GM21423 (cell line): Measurements from ENCODE around the gene ALG2.
A peak's percentile ranks its signal among the peaks of the same experiment; 100 is the strongest.

Experiments
- ATAC-seq: cut with Tn5 transposase; IDR thresholded peaks from one replicate; pipeline ENCODE4 v1.9.1; 2021; ENCODE audit warnings: mild to moderate bottlenecking, moderate library complexity; ENCODE audit not compliant: unreplicated experiment

The ALG2 gene

DNA sequence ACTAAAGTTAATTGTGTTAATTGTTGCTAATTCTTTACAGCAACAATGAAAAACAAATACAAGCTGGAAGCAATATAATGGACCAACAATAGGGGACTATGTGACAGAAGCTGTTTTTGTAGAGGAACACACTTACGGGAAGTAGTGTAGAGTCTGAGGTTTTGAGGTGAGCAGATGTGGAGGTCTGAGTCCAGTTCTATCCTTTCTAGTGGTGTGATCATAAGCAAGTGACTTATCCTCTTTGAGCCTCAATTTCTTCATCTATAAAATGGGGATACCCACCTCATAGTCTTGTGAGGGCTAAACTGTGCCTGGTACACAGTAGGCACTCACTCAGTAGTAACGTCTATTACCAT, 28.3 kb downstream of the ALG2 start:
- no peak for ATAC-seq

DNA sequence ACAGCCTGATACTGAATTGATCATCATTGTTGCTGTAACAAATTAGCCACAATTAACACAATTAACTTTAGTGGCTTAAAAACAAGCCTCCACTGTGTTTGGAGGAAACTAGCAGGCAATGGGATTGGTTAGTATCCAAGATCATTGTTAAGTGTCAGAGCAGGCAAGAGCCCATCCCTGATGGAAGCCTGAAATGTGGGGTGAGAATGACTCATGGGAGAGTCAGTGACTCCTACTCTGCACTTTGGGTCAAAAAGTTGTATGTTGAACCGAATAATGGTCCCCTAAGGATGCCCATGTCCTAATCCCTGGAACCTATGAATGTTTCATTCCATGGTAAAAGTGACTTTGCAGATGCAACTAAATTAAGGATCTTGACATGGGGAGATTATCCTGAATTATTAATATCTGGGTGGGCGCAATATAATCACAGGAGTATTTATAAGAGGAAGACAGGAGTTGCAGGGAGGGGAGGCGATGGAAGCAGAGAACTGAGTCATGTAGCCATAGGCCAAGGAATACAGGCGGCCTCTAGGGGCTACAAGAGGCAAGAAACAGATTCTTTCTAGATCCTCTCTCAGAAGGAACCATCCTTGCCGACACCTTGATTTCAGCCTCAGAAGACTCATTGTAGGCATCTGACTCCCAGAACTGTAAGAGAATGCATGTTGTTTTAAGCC, 28.8 kb downstream of the ALG2 start:
- no peak for ATAC-seq

DNA sequence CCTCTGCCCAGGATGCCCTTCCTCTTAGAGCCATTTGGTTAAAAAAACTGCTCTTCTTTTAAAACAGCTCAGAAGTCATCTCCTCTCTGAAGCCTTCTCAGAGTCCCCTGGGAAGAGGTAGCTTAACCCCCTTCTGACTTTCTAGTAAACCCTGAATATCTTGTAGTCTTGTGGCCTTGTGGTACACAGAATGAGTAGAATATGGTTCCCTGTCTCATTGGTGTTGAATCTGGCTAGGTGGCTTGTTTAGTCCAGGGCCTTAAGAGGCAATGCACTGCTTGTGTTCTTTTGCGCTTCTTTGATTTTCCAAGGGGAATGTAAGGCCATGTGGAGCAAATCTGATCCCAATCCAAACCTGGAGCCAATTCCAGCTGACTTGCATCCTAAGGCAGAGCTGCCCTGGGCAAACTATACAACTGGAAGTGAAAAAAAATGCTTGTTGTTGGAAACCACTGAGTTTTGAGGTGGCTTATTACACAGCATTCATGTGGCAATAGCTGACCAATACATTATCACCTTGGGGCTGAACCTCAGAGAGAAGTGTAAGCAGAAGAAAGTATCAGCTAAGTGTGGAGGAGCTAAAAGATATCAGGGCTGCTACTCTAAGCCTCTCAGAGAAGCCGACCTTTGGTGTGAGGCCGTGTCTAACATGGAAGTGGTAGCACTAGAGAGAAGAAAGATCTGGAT, 31.0 kb downstream of the ALG2 start:
- ATAC-seq: no peak

DNA sequence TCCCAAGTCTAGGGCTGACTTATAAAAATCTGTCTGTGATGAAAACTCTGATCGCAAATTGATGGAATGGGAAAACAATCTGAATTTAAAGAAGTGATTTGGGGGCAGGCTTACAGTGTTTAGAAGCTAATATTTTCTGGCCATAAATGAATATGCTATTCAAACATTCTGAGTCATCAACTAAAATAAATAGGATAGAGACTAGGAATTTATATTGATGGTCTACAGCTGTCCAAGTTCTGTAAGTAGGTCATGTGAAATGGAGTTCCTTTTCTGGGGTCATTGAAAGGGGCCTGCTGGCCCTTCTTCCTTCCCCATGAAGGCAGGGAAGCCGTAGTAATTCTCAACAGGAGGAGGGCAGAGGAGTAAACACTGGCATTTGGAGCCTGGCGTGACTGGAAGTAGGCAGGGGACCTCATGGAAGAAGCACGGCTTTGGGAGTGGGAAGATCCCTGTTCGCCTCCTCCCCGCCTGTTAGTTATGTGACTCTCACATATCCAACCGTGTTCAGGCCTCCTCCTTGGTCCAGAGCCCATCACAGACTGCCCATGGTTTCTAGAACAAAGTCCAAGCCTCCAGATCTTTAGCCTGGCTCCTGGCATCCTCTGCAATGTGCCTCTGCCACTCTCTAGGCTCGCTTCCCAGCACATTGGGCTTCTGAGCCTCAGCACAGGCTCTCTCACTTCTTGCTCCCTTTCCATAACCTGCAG, 31.7 kb downstream of the ALG2 start:
- ATAC-seq: no peak

DNA sequence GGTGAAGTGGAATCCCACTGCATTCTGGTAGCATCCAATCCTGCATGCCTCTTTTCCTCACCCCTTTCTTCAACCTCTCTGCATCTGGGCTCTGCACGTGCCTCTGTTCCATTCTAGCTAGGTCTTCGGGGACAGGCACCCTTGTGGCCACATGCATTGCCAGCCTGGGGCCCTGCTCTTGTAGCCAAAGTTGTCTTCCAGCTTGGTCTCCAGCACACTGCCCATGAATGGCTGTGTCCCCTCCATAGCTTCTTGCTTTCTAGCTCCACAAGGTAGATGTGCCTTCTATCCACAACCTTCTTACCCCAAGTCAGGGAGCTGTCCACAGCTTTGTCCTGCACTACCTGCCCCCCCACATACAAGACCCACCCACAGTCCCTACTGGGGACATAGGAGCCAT, 32.6 kb downstream of the ALG2 start:
- ATAC-seq: no peak

DNA sequence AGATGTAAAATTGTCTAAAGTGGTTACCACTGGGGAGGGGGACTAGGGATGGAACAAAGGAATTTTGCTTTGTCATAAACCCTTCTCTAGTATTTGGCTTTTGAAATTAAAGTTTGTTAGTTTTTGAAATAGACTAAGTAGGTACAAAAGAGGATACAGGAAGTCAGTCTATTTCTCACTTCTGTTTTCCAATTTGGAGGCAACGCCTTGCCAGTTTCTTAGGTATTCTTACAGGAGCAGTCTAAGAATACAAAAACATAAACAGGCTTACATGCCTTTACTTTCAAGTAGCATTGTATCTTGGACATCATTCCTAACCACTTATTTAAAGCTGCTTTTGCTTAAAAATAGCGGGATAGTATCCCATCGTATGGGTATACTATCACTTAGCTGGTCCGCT, 34.4 kb downstream of the ALG2 start:
- no peak for ATAC-seq

DNA sequence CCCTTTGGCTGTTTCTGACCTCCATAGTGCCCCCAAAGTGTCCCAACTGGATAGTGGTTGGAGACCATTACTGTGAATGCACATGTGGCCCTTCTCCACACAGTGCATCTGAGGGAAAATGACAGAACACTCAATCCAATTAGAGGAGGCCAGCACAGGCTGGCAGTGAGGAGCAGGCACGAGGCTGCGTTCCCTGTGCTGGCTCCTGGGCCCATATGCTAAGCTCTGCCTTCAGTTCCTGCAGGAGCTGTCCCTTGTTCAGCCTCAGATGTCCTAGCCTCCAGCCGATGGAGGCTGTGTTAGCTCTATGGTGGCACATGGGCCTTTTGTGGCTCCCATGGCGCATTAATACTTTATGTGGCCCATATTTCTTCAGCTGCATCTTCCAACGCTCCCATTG, 35.8 kb downstream of the ALG2 start:
- no peak for ATAC-seq

DNA sequence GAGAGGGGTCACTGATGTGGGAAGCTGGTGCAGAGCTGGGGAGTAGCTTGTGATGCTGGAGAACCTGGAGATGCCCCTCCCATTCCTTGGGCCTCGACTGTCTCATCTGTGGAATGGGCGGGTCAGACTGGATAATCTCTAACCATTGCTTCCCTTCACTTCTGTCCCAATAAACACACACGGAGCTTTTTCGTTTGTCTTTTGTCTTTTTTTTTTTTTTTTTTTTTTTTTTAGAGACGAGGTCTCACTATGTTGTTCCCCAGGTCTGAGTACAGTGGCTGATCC, 36.5 kb downstream of the ALG2 start:
- ATAC-seq: no peak

DNA sequence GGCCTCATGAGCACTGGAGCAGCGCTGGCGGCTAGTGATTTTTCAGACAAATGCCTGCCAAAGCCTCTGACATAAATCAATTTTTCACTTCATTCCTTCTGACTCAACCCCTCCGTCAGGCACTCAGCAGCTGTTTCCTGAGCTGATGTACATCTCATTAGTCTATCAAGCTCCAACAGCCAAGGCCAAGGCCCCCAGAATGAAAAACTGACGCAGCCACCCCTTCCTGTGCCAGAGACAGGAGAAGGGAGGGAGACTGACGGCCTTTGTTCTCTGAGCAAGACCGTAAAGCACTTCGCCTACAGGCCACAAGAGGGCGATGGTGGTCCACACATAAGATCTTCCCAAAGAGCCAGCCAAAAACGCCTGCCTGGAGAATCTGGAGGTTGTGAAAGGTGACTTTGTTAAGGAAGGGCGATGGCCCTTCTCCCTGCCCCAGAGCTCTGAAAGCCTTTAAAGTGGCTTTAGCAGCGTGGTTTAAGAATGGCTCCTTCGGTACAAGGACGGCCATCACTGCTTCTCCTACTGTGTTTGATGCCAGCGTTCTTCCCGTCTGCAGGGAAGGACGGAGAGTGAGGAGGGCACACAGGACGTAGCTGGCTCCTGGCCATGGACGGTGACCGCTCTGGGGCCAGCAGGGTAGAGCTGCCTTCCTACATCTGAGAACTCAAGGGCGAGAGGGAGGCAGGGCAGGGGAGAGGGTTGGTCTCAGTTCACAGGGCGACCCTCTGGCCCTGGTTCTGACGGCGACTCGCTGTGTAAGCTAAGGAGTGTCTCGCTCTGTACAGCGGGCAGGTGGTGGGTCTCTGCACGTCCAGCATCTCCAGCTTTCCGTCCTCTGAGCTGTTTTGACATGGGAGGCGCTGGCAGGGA, 37.0 kb downstream of the ALG2 start:
- ATAC-seq: peak; percentile 51

DNA sequence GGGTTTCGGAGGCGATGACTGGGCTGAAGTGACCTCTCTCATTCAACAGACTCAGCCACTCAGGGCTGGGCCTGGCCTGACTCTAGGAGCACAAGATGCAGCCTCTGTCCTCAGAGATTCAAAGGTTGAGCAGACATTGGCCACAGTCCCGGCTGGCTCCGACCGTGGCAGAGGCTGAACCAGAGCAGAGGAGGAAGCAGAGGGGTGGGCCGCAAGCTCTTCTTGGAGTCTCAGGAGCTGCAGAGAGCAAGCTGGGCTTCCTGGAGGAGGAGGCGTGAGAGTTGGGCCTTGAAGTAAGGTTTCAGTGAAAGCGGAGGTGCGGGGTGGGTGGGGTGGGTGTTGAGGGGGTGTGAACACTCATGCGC, 37.6 kb downstream of the ALG2 start:
- ATAC-seq: no peak

DNA sequence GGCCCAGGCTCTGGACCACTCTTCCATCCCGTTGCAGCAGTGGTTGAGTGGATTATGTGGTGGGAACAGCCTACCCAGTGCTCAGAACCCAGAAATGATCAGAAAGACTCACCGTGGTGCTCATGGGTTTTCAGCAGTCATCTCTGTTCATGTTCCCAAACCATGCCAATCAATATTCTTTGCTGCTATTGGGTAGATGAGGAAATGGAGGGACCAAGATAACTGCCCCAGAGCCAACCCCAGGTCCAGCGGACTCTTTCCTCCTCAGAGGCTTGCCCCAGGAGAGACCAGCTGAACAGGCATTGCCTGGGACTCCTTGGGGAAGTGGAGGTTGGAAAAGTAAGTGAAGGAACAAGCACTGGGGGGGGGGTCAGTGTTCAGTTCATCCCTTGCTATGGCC, 38.1 kb downstream of the ALG2 start:
- ATAC-seq: no peak

DNA sequence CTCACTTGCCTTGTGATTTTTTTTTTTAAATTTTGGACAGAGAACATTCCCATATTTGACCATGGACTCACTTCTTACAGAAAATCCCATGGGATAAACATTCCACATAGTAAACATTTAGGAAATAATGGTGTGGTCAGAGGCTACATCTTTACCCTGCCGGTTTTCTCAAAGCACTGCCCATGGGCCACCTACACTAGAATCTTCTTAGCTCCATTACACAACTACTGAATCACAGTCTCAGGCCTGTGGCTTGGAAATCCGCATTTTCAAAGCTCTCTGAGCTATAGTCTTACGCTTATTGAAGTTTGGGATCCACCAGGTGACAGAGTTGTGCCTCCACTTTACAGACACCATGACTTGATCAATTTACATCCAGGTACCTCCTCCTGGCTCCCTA, 39.4 kb downstream of the ALG2 start:
- ATAC-seq: no peak

DNA sequence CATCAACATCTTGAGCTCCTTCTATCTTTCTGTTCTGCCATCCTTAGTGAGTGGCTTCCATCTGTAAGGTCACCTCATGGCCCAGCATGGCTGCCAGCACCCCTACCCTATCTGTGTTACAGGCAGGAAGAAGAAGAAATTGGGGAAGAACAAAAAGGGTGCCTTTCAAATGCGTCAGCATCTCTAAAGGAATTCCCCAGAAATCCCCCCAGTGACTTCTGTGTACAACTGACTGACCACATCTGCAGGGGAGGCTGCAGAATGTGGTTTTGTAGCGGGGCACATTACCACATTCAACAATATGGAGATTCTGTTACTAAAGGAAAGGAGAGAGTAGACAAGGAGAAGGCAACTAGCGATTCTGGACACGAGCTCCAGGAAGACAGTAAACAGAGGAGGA, 40.1 kb downstream of the ALG2 start:
- ATAC-seq: peak; percentile 41

DNA sequence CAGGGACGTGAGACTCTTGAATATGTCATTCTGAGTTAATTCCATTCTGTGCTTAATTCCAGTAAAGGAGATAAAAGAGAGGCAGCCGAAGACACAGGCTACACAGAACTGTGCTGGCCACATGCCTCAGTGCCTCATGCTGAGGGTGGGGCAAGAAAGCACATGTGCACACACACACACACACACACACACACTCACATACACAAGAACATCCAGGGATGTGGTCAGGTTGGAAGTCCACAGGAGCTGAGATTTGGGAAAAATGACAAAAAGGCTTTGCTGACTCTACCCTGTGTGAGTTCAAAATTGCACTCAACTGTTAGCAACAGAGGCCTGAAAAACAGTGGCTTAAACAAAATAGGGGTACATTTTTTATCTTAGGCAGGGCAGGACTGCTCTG, 40.5 kb downstream of the ALG2 start:
- ATAC-seq: no peak

DNA sequence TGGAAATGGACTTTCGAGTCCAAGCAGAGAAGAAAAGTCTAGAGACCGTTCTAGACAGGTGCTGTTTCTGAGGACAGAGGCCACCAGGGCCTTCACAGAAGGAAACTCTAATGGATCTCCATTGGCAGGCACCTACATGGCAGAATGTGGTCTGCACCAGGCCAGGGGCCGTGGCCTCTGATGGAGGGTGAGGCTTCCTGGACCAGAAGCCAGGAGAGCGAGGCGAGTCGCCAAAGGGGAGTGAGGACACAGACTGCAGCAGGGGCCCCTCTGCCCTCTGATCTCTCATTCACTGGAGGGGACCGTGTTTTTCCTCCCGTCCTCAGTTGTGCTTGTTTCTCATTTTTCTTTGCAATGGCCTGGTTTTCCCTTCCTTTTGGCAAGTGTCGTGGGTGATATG, 41.1 kb downstream of the ALG2 start:
- no peak for ATAC-seq

DNA sequence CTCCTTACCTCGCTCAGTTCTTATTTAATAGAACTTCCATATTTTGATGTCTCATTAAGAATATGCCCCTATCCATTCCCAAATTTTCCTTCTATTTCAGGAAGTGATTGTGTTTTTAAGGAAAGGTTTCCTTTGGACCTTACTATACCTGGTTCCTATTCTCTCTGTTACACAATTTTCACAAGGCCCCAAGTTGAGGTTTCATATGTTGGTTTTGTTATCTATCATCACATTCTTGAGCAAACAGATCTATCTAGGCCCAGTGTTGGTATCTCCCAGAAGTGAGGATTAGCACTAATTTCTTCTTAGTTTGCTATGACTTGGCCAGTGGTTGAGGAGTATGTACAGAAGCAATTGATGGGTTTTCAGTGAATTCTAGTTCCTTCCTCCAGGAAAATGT, 41.5 kb downstream of the ALG2 start:
- ATAC-seq: peak; percentile 32

DNA sequence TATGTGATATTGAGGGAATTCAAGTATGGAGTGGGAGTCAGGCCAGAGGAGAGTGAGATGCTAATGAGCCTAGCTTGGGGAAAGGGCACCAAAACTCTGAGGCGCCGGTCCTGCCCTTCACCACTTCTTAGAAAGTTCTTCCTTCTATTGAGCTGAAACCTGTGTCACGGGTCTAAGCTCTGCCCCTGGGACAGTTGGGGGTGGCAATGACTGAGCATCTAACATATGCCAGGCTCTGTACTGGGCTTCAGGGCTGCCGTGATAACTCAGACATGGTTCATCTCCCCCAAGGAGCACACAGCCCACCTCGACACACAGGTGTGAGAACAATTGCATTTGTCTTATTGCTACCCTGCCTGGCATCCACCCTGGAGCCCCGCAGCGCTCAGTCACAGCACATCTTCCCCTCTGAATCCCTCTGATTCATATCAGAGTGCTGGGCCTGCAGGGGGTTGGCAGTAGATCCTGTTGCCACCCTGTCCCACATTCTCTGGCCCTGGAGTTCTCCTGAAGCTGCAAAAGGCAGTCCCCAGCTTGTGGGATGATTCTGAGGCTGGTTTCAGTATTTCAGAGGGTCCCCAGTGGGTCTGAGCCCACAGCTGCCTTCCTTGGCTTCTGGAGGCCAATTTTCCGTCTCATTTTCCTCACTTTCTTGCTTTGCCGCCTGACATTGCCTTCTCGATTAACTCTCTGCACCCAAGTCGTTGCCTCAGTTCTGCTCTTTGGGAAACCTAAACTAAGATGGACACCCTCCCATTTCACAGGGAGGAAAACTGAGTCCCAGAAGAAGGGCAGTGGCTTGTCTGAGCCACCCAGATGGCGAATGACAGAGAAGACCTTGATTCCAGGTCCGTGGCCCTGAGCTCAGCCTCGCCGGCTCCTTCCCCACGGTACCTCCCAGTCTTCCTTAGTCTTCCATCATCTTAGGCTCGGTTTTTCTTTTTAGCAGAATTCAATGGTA, 42.5 kb downstream of the ALG2 start:
- no peak for ATAC-seq

DNA sequence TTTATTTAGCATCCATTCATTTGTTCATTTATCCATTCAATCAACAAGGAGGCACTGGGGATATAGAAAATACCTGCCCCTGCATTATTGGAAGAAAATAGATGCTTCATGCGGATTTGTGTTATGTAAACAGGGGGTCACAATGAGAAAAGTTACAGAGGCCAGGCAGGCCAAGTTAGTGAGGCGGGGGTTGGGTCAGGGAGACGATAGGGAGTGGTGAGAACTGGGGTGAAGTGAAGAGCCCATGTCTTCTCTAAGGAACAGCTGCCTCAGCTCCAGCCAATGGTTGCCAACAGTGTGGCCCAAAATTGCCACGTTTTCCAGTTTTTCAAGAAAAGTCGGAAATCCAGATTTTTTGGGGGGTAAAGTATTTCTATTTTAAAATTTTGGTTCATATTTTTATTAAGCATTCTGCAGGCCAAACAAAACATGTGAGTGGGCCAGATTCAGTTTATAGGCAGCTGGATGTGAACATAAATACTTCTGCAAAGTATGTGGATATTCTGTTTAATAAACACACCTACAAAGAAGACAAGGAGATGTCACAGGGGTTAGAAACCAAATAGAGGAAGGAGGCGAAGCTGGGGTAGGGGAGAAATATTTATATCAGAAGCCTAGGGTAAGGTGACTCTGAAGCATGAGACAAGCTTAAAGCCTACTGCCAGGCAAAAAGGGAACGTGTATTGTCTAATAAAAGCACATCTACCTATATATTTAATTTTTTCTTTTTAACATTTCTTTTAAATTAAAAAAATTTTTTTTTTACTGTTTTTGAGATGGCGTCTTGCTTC, 44.0 kb downstream of the ALG2 start:
- no peak for ATAC-seq

DNA sequence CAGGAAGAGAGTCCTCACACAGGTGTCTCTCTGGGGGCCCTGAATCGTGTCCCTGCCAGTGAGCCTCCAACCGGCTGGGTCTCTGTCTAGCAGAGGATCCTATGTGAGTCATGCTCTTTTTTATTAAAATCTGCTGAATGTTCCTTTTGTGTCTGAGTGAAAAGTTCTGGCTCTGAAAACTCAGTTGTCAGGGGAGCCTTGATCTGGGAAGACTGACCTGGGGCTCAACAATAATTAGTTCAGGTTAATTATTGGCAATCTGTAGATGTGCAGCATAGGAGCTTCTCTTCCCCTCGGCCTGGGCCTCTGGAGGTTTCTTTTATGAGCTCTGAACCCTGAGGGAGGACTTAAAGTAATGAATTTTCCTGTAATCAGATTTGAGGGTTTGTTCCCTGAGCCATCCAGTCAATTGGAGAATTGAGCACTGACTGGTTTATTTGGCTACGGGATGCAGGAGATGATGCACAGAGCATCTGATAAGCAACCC, 45.2 kb downstream of the ALG2 start:
- no peak for ATAC-seq
